GM19438 (cell line): ENCODE results near the gene LMX1A.

Experiments
- ATAC-seq: cut with Tn5 transposase; IDR thresholded peaks from one replicate; pipeline ENCODE4 v1.9.1; 2021; ENCODE audit warnings: low read depth; ENCODE audit not compliant: unreplicated experiment

LMX1A gene

GRCh38 chr1:165355977-165356811, at the start of gene LMX1A:
Gene LMX1A, minus strand, starts transcription at chr1:165356715. Its CDS starts 1,156 bp downstream, at chr1:165355559.
- ATAC-seq: no peak

DNA sequence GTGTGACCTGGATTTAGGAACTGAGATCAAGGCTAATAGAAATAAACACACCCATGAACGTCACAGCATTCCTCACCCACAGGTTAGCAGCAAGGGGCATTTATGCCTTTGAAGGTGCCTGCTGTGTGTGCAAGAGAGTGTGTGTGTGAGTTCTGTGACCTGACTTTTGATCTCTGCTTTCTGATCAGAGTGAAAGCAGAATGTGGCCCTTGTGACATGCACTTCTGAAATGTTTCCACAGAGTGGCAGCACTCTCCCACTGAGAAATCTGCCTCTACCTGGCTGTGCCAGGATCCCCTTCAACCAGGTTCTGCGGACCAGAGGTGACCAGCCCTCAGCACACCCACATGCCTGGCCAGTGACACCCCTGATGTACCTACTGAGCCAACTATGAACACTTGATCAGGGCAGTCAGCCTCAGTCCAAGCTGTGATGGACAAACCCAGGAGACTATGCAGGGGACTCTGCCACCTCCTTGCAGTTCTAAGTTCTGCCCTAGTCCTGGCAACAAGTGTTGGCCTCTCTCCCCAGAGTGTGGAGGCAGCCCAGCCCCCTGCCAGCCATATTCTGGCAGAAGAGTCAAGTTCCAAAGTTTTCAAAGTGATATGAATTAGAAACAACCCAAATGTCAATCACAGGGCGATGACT, 47.4 kb upstream of the LMX1A start:
- no peak for ATAC-seq

DNA sequence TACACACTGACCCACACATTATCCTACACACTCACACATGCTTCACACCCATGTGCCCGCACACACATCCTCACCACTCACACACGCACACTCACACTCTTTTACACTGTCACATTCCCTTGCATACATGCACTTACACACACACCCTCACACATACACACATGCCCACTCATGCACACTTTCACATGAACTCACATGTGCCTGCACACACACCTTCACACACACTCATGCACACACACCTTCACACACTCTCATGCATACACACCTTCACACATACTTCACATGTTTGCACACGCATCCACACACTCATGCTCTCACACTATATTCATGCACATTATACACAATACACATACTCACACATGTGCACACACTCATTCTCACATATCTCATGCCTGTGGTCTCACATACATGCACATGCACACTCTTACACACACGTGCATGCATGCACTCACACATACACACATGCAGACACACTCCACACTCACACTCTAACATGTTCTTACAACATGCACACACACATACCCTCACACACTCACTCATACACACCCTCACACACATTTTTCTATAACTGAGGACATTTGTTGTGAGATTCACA, 46.1 kb upstream of the LMX1A start:
- no peak for ATAC-seq

GRCh38 chr1:165397944-165398343, 41.4 kb upstream of the LMX1A start:
- no peak for ATAC-seq

DNA sequence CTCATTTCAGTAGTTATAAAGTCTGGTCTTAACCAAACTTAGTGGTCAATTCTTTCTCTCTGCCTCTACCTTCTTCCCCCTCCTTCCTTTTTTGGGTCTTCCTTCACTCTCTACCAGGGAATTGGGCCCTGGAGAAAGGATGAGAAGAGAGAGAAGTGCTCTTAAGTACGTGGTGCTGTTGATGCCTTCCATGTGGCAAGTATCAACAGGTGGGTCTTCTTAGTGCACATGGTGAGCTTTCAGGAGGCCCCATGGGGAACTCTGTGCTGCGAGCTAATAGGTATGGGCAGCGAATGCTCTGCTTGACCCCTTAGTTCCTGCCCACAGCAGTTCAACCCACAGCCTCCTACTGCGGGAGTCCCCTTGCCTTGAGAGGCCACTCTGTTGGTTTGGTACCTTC, 39.4 kb upstream of the LMX1A start:
- ATAC-seq: no peak

GRCh38 chr1:165395478-165395877, 39.0 kb upstream of the LMX1A start:
- no peak for ATAC-seq

GRCh38 chr1:165392634-165393571, 36.4 kb upstream of the LMX1A start:
- peak; percentile 99 for ATAC-seq

- ATAC-seq: no peak
These were observed 33.1 kb upstream of the LMX1A start for GRCh38 chr1:165389609-165390008.

DNA sequence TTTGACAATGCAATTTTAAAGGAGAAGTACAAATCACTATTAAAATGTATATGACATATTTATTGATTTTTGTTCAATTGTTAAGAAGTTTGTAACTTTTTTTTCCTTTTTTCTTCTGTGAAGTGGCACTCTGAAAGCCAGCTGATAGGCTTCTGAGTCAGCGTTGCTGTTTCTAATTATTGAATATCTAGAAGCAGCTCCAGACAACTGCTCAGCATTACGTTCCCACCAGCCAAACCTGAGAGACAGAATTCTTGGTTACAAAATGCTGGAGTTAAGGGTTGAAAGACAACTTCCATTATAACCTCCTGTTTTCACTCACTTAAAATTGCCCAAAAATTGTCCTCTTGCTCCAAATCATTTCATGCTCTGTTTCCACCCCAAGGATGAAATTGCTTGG, 31.4 kb upstream of the LMX1A start:
- no peak for ATAC-seq

DNA sequence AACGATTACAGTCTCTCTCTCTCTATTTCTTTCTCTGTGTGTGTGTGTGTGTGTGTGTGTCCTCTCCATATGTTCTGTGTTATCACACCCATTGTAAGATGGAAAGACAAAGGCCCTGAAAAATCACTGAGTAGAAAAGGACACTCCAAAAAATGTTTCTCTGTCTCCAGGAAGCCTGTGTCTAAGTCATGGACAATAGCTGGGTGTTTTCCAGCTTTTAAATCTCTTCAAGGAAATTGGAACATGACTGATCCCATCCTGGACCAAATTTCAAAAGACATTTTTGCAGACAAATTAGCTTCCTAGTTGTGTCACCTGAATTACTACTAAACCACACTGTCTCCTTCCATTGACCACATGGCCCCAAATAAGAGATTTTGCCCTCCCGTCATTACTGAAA, 31.0 kb upstream of the LMX1A start:
- no peak for ATAC-seq

DNA sequence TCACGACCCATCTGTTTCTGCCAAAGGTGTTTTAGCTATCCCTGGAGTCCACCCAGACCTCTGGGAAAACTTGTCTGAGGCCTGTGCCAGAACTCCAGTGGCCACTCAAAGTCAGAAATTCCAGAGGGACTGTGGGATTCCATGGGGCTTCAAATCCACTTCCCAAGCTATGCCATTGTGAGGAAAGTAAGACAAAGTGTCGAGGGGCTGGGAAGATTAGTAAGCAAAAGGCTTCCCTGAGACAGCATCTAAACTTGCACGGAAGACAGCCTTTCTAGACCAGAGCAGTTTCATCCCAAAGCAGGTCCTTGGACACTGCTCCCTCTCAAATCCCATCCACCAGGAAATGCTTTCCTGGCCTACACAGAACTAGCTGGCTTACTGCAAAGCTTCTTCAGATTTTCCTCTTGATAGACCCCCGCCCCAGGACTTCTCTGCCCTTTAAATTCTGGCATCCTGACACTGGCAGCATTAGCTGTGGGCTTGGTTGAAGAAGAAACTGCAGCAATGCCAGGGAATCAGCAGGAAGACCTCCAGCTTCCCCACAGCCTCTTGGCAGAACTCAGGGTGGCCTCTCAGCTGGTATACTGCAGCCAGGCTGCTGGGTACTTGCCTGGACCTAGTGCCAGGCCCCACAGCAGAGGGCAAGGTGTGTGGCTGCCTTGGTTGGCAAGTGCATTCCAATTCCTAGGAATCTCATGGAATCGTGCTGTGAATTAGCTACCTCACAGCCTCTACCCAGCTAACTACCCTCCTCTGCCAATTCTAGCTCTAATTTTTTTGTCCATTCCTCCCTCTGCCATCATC, 27.3 kb upstream of the LMX1A start:
- no peak for ATAC-seq

DNA sequence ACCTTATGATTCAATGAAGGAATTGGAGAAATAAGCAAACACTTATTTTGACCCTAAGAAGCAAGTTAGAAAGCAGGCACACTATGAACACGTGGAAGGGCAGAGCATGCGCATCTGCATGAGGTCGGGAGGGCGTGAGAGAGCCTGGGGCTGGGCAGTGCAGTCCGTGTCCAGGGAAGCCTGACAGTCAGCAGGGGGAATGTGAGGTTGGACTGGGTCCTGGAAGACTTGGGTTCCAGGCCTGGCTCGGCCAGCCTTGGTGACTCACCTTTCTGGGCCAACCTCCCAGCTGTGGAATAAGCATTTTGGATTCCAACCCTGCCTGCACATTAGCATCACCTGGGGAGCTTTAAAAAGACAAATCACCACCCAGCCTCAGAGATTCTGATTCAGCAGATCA, 26.6 kb upstream of the LMX1A start:
- ATAC-seq: no peak

- ATAC-seq: no peak
These were observed 25.4 kb upstream of the LMX1A start for GRCh38 chr1:165381745-165382505.

DNA sequence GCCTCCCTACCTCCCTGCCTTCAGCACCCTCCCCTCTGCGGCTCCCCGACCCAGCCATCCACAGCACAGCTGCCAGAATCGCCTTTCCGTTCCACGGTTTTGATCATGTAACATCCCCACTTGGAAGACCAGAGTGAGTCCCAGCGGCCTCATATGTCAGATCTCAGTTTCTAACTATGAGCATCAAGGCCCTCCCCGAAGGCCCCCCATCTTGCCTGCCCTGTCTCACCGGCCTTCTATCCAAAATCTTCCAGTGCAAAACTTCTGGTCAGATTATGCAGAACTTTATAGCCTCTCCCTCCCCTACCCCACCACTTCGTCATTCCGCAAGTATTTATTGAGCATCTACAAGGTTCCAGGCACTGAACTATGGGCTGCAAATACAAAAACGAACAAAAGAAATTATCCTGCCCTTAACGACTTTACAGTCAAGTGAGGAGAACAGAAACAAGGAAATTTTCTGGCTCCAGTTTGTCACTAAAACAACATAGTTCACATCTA, 20.3 kb upstream of the LMX1A start:
- ATAC-seq: no peak

- no peak for ATAC-seq
These were observed 19.7 kb upstream of the LMX1A start for GRCh38 chr1:165376041-165376810.

DNA sequence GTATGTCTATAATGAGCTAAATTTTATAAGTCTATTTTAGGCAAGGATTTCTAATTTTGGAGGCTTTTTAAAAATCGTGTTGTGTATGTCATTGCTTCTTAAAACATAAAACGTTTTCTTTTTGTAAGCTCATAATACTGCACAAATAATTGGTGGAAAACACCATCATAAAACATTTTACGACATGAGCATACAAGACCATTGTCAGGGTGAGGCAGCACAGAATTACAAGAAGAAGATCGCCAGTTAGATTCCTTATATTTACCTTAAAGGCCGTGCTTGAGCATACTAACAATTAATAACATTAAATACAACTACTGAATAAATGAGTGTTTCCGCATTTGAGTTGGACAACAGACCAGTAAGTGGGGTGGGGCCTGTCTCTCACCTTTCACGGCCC, 19.1 kb upstream of the LMX1A start:
- no peak for ATAC-seq

- ATAC-seq: no peak
These were observed 15.2 kb upstream of the LMX1A start for GRCh38 chr1:165371588-165372225.
